Stimulated activated CD4-positive, alpha-beta T cell treated with anti-CD3 and anti-CD28 coated beads, TNF-alpha, amount 100 ng/mL, for 48 hours (primary cell): Measurements from ENCODE around the gene ELOVL1.

Source experiments
- DNase-seq, 3 donors: peaks; one replicate each; pipeline ENCODE4 v3.0.0-alpha.2; 2020; ENCODE audit warnings: low read depth in 3 of 3

ELOVL1 gene

GRCh38 chr1:43327549-43328292 is 40.1 kb downstream of the ELOVL1 start:
- DNase-seq = no peak

GRCh38 chr1:43325381-43325780 is 42.4 kb downstream of the ELOVL1 start:
- DNase-seq = no peak

GRCh38 chr1:43324810-43325209 is 43.0 kb downstream of the ELOVL1 start:
- no peak for DNase-seq

- DNase-seq = no peak
Measured at GRCh38 chr1:43322506-43322905, 45.3 kb downstream of the ELOVL1 start.

GRCh38 chr1:43321331-43321891 is 46.4 kb downstream of the ELOVL1 start:
- no peak for DNase-seq

- DNase-seq = no peak
Measured at GRCh38 chr1:43319766-43320165, 48.0 kb downstream of the ELOVL1 start.

- DNase-seq = no peak
Measured at GRCh38 chr1:43319288-43319687, 48.5 kb downstream of the ELOVL1 start.

- DNase-seq = no peak
Measured at GRCh38 chr1:43318831-43319230, 49.0 kb downstream of the ELOVL1 start.

- no peak for DNase-seq
Measured at GRCh38 chr1:43317817-43318471, 49.9 kb downstream of the ELOVL1 start.

GRCh38 chr1:43316738-43317520 is 50.9 kb downstream of the ELOVL1 start:
- DNase-seq = no peak

GRCh38 chr1:43315963-43316737 is 51.7 kb downstream of the ELOVL1 start:
- no peak for DNase-seq

- DNase-seq = no peak
Measured at GRCh38 chr1:43315481-43315880, 52.3 kb downstream of the ELOVL1 start.

- no peak for DNase-seq
Measured at GRCh38 chr1:43314233-43314632, 53.6 kb downstream of the ELOVL1 start.

- no peak for DNase-seq
Measured at GRCh38 chr1:43313771-43314170, 54.0 kb downstream of the ELOVL1 start.
